ENCODE results near the gene STON1. TPM values are rescaled to one million over a fixed set of nuclear protein-coding genes. Genes with fewer than 3 reads are reported as not detected.
A peak's percentile ranks its signal among the peaks of the same experiment; 100 is the strongest.

STON1 gene
- total RNA-seq, 4 donors from 2014 or later, result 21.4 to 39.2 (median 27.1) TPM

DNA sequence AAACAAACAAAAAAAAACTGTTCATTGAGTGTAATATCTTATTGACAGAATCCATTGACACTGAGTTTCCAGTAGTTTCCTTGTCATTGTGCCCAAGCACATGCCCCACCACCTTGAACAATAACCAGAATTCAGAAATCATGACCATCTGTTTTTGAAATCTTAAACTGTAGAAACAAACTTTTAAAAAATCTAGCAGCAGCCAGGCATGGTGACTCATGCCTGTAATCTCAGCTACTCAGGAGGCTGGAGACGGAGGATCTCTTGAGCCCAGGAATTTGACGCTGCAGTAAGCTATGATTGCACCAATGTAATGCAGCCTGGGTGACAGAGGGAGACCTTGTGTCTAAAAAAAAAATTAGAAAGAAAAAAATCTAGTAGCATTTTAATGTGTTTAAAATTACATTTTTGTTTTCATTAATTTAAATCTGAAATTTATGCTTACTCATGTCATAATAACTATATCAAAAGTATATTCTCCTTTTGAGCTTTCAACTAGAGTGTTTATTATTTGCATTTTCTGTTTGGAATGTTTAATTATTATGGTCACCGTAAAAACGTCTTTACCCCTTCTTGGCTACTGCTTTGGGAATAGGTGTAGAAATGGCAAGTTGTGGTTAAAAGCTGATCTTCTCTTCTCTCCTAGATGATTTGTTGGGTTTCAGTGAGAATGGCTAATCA, 25.2 kb upstream of the STON1 start:
- intact Hi-C loops (cut with DNase I; ENCODE audit: low total_unique reads), result no loop called here
- no peaks in the 10 kb centered on the region for H3K9me3 ChIP-seq
- in situ Hi-C loops (cut with MboI; ENCODE audit: low pct_ligation_motif_present in 1 of 4, low pct_unique_long_range_greater_than_20kb in 1 of 4, low sequenced_read_pairs in 3 of 4), result no loop called here
- DNase-seq, result no peak
- peaks cover 0 to 33% (median 2%) of the 10 kb centered on the region in 4 donors for H3K36me3 ChIP-seq
- no peaks in the 10 kb centered on the region for H3K27me3 ChIP-seq
- H3K27ac ChIP-seq, result no peak overlapping the region
- TF ChIP-seq POLR2A (IDR thresholded peaks at IDR 0.05) (no peak), EP300 (IDR thresholded peaks at IDR 0.05; ENCODE audit: low read depth) (no peak), POLR2AphosphoS5 (IDR thresholded peaks at IDR 0.05) (no peak)
- TF ChIP-seq, protein P1, sequence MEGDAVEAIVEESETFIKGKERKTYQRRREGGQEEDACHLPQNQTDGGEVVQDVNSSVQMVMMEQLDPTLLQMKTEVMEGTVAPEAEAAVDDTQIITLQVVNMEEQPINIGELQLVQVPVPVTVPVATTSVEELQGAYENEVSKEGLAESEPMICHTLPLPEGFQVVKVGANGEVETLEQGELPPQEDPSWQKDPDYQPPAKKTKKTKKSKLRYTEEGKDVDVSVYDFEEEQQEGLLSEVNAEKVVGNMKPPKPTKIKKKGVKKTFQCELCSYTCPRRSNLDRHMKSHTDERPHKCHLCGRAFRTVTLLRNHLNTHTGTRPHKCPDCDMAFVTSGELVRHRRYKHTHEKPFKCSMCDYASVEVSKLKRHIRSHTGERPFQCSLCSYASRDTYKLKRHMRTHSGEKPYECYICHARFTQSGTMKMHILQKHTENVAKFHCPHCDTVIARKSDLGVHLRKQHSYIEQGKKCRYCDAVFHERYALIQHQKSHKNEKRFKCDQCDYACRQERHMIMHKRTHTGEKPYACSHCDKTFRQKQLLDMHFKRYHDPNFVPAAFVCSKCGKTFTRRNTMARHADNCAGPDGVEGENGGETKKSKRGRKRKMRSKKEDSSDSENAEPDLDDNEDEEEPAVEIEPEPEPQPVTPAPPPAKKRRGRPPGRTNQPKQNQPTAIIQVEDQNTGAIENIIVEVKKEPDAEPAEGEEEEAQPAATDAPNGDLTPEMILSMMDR (IDR thresholded peaks at IDR 0.05), result no peak
- peaks cover 6 to 18% (median 12%) of the 10 kb centered on the region in 4 donors for H3K4me1 ChIP-seq
- no peak overlapping the region for H3K4me3 ChIP-seq
- 80 to 81% methylated on average over 4 of the region's 4 CpGs for WGBS, 2 donors (ENCODE audit: low coverage in 1 of 2)

DNA sequence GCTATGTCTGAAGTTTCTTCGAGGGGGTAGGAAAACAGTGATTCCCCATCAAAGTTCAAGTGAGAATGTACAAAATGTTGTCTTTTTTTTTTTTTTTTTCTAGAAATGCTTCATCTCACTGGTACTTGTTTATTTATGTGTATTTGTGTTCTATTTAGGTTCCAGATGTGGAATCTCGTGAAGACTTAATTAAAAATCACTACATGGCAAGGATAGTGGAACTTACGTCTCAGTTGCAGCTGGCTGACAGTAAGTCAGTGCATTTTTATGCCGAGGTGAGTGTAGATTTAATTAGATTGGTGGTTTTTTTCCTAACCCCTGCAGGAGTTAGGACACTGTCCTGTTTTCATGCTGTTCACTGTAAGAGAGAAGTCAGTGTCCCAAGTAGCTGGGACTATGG, 22.8 kb upstream of the STON1 start:
- Histone ChIP-seq H3K27me3 (no peaks in the 10 kb centered on the region), H3K27ac (no peak overlapping the region), H3K4me3 (no peak overlapping the region), H3K36me3 (peaks cover 0 to 30% (median 0%) of the 10 kb centered on the region in 4 donors), H3K9me3 (no peaks in the 10 kb centered on the region), H3K4me1 (peaks cover 6 to 26% (median 12%) of the 10 kb centered on the region in 4 donors)
- no peak for DNase-seq
- in situ Hi-C loops (cut with MboI; ENCODE audit: low pct_ligation_motif_present in 1 of 4, low pct_unique_long_range_greater_than_20kb in 1 of 4, low sequenced_read_pairs in 3 of 4), result no loop called here
- TF ChIP-seq POLR2A (IDR thresholded peaks at IDR 0.05), result no peak
- TF ChIP-seq EP300 (IDR thresholded peaks at IDR 0.05; ENCODE audit: low read depth), result no peak
- no peak for TF ChIP-seq POLR2AphosphoS5 (IDR thresholded peaks at IDR 0.05)
- TF ChIP-seq, protein P1 (IDR thresholded peaks at IDR 0.05), result no peak
- WGBS, 2 donors (ENCODE audit: low coverage in 1 of 2), result 87 to 94% methylated on average over 3 to 4 of the region's 4 CpGs
- intact Hi-C loops (cut with DNase I; ENCODE audit: low total_unique reads), result no loop called here

DNA sequence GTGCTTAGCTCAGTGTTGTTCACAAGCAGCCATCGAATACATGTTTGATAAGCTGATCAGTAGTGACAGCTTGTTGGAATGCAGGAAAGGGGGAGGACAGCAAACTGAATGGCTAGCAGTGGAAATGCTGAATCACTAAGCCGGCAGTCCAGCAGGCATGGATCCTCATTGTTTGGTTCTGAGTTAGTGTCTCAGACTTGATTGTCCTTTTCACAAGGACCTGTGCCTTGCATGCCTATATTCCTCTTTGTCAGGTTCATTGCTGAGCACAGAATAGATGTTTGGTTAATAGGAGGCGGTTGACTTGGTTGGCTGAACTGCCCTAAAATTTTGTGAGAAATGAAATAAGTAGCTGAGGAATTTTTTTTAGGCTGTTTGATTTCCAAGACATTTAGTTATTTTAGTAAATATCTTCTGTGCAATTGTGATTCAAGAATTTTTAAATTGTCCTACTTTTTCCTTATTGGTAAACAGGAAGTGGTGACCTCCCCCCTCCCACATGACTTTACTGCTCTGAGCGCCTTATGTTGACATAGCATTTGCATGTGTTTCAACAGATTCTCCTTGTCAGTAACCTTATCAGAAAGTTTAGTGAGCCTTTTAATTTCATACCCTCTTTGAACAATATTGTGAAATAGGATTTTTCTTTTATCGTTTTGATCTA, 21.4 kb upstream of the STON1 start:
- H3K4me1 ChIP-seq, result peaks cover 6 to 26% (median 12%) of the 10 kb centered on the region in 4 donors
- H3K27me3 ChIP-seq, result no peaks in the 10 kb centered on the region
- peak overlapping the region; percentile 13 to 63 (median 42) for H3K27ac ChIP-seq
- H3K4me3 ChIP-seq, result no peak overlapping the region
- H3K9me3 ChIP-seq, result no peaks in the 10 kb centered on the region
- in situ Hi-C loops (cut with MboI; ENCODE audit: low pct_ligation_motif_present in 1 of 4, low pct_unique_long_range_greater_than_20kb in 1 of 4, low sequenced_read_pairs in 3 of 4), result no loop called here
- WGBS, 2 donors (ENCODE audit: low coverage in 1 of 2), result 49 to 55% methylated on average over 4 to 5 of the region's 5 CpGs
- TF ChIP-seq POLR2A (IDR thresholded peaks at IDR 0.05), result no peak
- TF ChIP-seq POLR2AphosphoS5 (IDR thresholded peaks at IDR 0.05), result no peak
- TF ChIP-seq EP300 (IDR thresholded peaks at IDR 0.05; ENCODE audit: low read depth), result no peak
- TF ChIP-seq, protein P1 (IDR thresholded peaks at IDR 0.05), result no peak
- H3K36me3 ChIP-seq, result peaks cover 0 to 30% (median 2%) of the 10 kb centered on the region in 4 donors
- peak; percentile 25 for DNase-seq
- intact Hi-C loops (cut with DNase I; ENCODE audit: low total_unique reads), result no loop called here

DNA sequence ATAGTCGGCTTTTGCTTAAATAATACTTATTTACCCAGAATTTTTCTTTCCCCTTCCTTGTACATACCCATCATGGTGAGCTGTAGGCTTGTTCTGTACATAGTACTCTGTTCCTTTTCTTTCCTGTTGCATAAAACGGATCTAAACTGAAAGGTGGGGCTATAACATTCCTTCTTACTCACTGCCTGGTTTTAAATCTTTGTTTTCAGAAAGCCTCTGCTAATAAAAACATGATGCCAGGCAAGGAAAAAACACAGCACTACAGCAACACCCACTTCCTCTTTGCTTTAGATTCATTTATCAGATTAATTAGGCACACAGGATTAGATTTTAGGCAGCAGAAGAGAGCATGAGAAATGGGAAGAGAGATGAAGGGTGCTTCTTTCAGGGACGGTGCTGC, 19.6 kb upstream of the STON1 start:
- in situ Hi-C loops (cut with MboI; ENCODE audit: low pct_ligation_motif_present in 1 of 4, low pct_unique_long_range_greater_than_20kb in 1 of 4, low sequenced_read_pairs in 3 of 4) (no loop called here), intact Hi-C loops (cut with DNase I; ENCODE audit: low total_unique reads) (no loop called here)
- WGBS, 2 donors (ENCODE audit: low coverage in 1 of 2), result 42 to 60% methylated on average over 2 to 3 of the region's 3 CpGs
- no peak overlapping the region for H3K4me3 ChIP-seq
- H3K36me3 ChIP-seq, result peaks cover 0 to 34% (median 3%) of the 10 kb centered on the region in 4 donors
- H3K4me1 ChIP-seq, result peaks cover 6 to 30% (median 14%) of the 10 kb centered on the region in 4 donors
- TF ChIP-seq EP300 (IDR thresholded peaks at IDR 0.05; ENCODE audit: low read depth), result no peak
- no peak for TF ChIP-seq POLR2A (IDR thresholded peaks at IDR 0.05)
- TF ChIP-seq POLR2AphosphoS5 (IDR thresholded peaks at IDR 0.05), result no peak
- TF ChIP-seq, protein P1 (IDR thresholded peaks at IDR 0.05), result no peak
- no peaks in the 10 kb centered on the region for H3K27me3 ChIP-seq
- no peak for DNase-seq
- H3K9me3 ChIP-seq, result no peaks in the 10 kb centered on the region
- peak overlapping the region; percentile 31 to 63 (median 50) for H3K27ac ChIP-seq

Measured in transverse colon (tissue), 4 donors.